Activated CD4-positive, alpha-beta memory T cell treated with anti-CD3 and anti-CD28 coated beads, Interleukin-2, amount 10 ng/mL, durations not matched to agents 7 days and 5 days (primary cell): ENCODE results near the gene CNN1. TPM values are rescaled to one million over a fixed set of nuclear protein-coding genes. Genes with fewer than 3 reads are reported as not detected.

Source experiments
- CTCF ChIA-PET: fragments of 350-600 bp; sonication (Branson Sonifier 250); formaldehyde crosslinking; loops from one replicate; lab custom pipeline; 2021; ENCODE audit warnings: antibody characterized with exemption, inconsistent platforms; lab: Charles Lee
- POLR2A ChIA-PET: fragments of 350-600 bp; sonication (Branson Sonifier 250); formaldehyde crosslinking; loops from one replicate; lab custom pipeline; 2021; ENCODE audit warnings: antibody characterized with exemption; lab: Charles Lee
- DNase-seq: peaks from one replicate; pipeline ENCODE4 v3.0.0-alpha.2; 2020
- H3K27ac Mint-ChIP-seq: one replicate; pipeline ENCODE4 v1.8.0; 2021; ENCODE audit warnings: mild to moderate bottlenecking, mixed read lengths
- H3K27me3 Mint-ChIP-seq: one replicate; pipeline ENCODE4 v1.8.0; 2021; ENCODE audit warnings: mixed read lengths
- H3K36me3 Mint-ChIP-seq: one replicate; pipeline ENCODE4 v1.8.0; 2021; ENCODE audit warnings: low read depth, mixed read lengths
- H3K4me1 Mint-ChIP-seq: one replicate; pipeline ENCODE4 v1.8.0; 2021; ENCODE audit warnings: mixed read lengths
- H3K4me3 Mint-ChIP-seq: one replicate; pipeline ENCODE4 v1.8.0; 2021; ENCODE audit warnings: mild to moderate bottlenecking, mixed read lengths
- H3K9me3 Mint-ChIP-seq: one replicate; pipeline ENCODE4 v1.8.0; 2021; ENCODE audit warnings: mixed read lengths
- total RNA-seq, 2 experiments: library from RNA; stranded (reverse); gene quantifications; one replicate each; pipeline ENCODE4 v1.2.3, GENCODE V29; 2021

Gene CNN1
- total RNA-seq, 2 experiments from 2014 or later: not detected

GRCh38 chr19:11539495-11540365 is 1.1 kb downstream of the CNN1 start:
- ChIA-PET CTCF (interaction anchor here (0.6 kb wide), 1 partner anchor 41 kb away, joined by 4 read pairs; no protein-coding TSS in a partner anchor), POLR2A (no interaction called here)
- DNase-seq: no peak
- peaks cover 27% of the 10 kb centered on the region for H3K27me3 Mint-ChIP-seq
- H3K9me3 Mint-ChIP-seq: no peaks in the 10 kb centered on the region
- H3K4me1 Mint-ChIP-seq: peaks cover 8% of the 10 kb centered on the region
- H3K4me3 Mint-ChIP-seq: no peak overlapping the region
- no peak overlapping the region for H3K27ac Mint-ChIP-seq
- no peaks in the 10 kb centered on the region for H3K36me3 Mint-ChIP-seq

- no peak for DNase-seq
- H3K36me3 Mint-ChIP-seq: no peaks in the 10 kb centered on the region
- H3K4me3 Mint-ChIP-seq: no peak overlapping the region
- peaks cover 3% of the 10 kb centered on the region for H3K4me1 Mint-ChIP-seq
- H3K27ac Mint-ChIP-seq: no peak overlapping the region
- ChIA-PET CTCF (no interaction called here), POLR2A (no interaction called here)
- no peaks in the 10 kb centered on the region for H3K9me3 Mint-ChIP-seq
- H3K27me3 Mint-ChIP-seq: peaks cover 27% of the 10 kb centered on the region
Measured at GRCh38 chr19:11540645-11541044, 2.0 kb downstream of the CNN1 start.

GRCh38 chr19:11541238-11541637 is 2.6 kb downstream of the CNN1 start:
- DNase-seq: no peak
- H3K4me1 Mint-ChIP-seq: peaks cover 5% of the 10 kb centered on the region
- ChIA-PET POLR2A (interaction anchor here (0.8 kb wide), 1 partner anchor 34 kb away, joined by 3 read pairs; no protein-coding TSS in a partner anchor), CTCF (no interaction called here)
- peaks cover 27% of the 10 kb centered on the region for H3K27me3 Mint-ChIP-seq
- no peak overlapping the region for H3K27ac Mint-ChIP-seq
- H3K9me3 Mint-ChIP-seq: no peaks in the 10 kb centered on the region
- no peaks in the 10 kb centered on the region for H3K36me3 Mint-ChIP-seq
- no peak overlapping the region for H3K4me3 Mint-ChIP-seq

- H3K36me3 Mint-ChIP-seq: peaks cover 6% of the 10 kb centered on the region
- DNase-seq: no peak
- no peak overlapping the region for H3K27ac Mint-ChIP-seq
- H3K9me3 Mint-ChIP-seq: no peaks in the 10 kb centered on the region
- POLR2A ChIA-PET: no interaction called here
- H3K27me3 Mint-ChIP-seq: peaks cover 5% of the 10 kb centered on the region
- H3K4me3 Mint-ChIP-seq: no peak overlapping the region
- CTCF ChIA-PET: interaction anchor here (0.8 kb wide), 1 partner anchor 12 kb away, joined by 3 read pairs; no protein-coding TSS in a partner anchor
- H3K4me1 Mint-ChIP-seq: peaks cover 3% of the 10 kb centered on the region
Measured at GRCh38 chr19:11547929-11548700, 9.5 kb downstream of the CNN1 start.

- no peak for DNase-seq
- Mint-ChIP-seq H3K4me3 (no peak overlapping the region), H3K9me3 (no peaks in the 10 kb centered on the region), H3K4me1 (peaks cover 14% of the 10 kb centered on the region), H3K27me3 (no peaks in the 10 kb centered on the region), H3K27ac (no peak overlapping the region), H3K36me3 (peaks cover 11% of the 10 kb centered on the region)
- POLR2A ChIA-PET: no interaction called here
- CTCF ChIA-PET: interaction anchor here (0.8 kb wide), 1 partner anchor 13 kb away, joined by 3 read pairs; no protein-coding TSS in a partner anchor
Measured at GRCh38 chr19:11549386-11549953, 10.8 kb downstream of the CNN1 start.

GRCh38 chr19:11550265-11550664 is 11.6 kb downstream of the CNN1 start:
- Mint-ChIP-seq H3K27ac (no peak overlapping the region), H3K27me3 (no peaks in the 10 kb centered on the region), H3K4me3 (no peak overlapping the region), H3K36me3 (peaks cover 12% of the 10 kb centered on the region), H3K4me1 (peaks cover 16% of the 10 kb centered on the region), H3K9me3 (no peaks in the 10 kb centered on the region)
- ChIA-PET CTCF (interaction anchor here (0.6 kb wide), 1 partner anchor 32 kb away, joined by 3 read pairs; no protein-coding TSS in a partner anchor), POLR2A (no interaction called here)
- no peak for DNase-seq

- Mint-ChIP-seq H3K9me3 (no peaks in the 10 kb centered on the region), H3K36me3 (peaks cover 19% of the 10 kb centered on the region), H3K27me3 (no peaks in the 10 kb centered on the region), H3K4me1 (peaks cover 20% of the 10 kb centered on the region), H3K4me3 (no peak overlapping the region), H3K27ac (no peak overlapping the region)
- no peak for DNase-seq
- ChIA-PET POLR2A (no interaction called here), CTCF (interaction anchor here (0.5 to 0.6 kb wide), 2 partner anchors 62 to 202 kb away, joined by 3 to 5 read pairs; no protein-coding TSS in a partner anchor)
Measured at GRCh38 chr19:11551603-11552235, 13.1 kb downstream of the CNN1 start.

- ChIA-PET CTCF (no interaction called here), POLR2A (no interaction called here)
- Mint-ChIP-seq H3K4me3 (no peak overlapping the region), H3K27me3 (no peaks in the 10 kb centered on the region), H3K9me3 (no peaks in the 10 kb centered on the region), H3K27ac (no peak overlapping the region), H3K36me3 (peaks cover 22% of the 10 kb centered on the region), H3K4me1 (peaks cover 29% of the 10 kb centered on the region)
- no peak for DNase-seq
Measured at GRCh38 chr19:11552666-11553372, 14.2 kb downstream of the CNN1 start.

- H3K36me3 Mint-ChIP-seq: peaks cover 25% of the 10 kb centered on the region
- POLR2A ChIA-PET: no interaction called here
- H3K27ac Mint-ChIP-seq: peak overlapping the region; percentile 55
- H3K4me3 Mint-ChIP-seq: no peak overlapping the region
- DNase-seq: peak; percentile 38
- H3K4me1 Mint-ChIP-seq: peaks cover 38% of the 10 kb centered on the region
- H3K27me3 Mint-ChIP-seq: no peaks in the 10 kb centered on the region
- H3K9me3 Mint-ChIP-seq: no peaks in the 10 kb centered on the region
- CTCF ChIA-PET: interaction anchor here (0.7 to 1.1 kb wide), 3 partner anchors 17 to 71 kb away, joined by 3 read pairs; no protein-coding TSS in a partner anchor
Measured at GRCh38 chr19:11554160-11554559, 15.5 kb downstream of the CNN1 start.

- Mint-ChIP-seq H3K9me3 (no peaks in the 10 kb centered on the region), H3K27ac (no peak overlapping the region), H3K4me3 (peak overlapping the region; percentile 11), H3K4me1 (peaks cover 44% of the 10 kb centered on the region), H3K27me3 (no peaks in the 10 kb centered on the region), H3K36me3 (peaks cover 25% of the 10 kb centered on the region)
- POLR2A ChIA-PET: no interaction called here
- CTCF ChIA-PET: interaction anchor here (0.6 to 1.1 kb wide), 2 partner anchors 18 to 1118 kb away, joined by 3 read pairs; no protein-coding TSS in a partner anchor
- DNase-seq: no peak
Measured at GRCh38 chr19:11555246-11555645, 16.6 kb downstream of the CNN1 start.

GRCh38 chr19:11556634-11557420 is 18.2 kb downstream of the CNN1 start:
- Mint-ChIP-seq H3K27ac (no peak overlapping the region), H3K4me1 (peaks cover 53% of the 10 kb centered on the region), H3K27me3 (no peaks in the 10 kb centered on the region), H3K36me3 (peaks cover 25% of the 10 kb centered on the region), H3K4me3 (peak overlapping the region; percentile 37), H3K9me3 (no peaks in the 10 kb centered on the region)
- ChIA-PET POLR2A (no interaction called here), CTCF (interaction anchor here (0.6 kb wide), 1 partner anchor 104 kb away, joined by 3 read pairs; no protein-coding TSS in a partner anchor)
- DNase-seq: no peak
